ENCODE results near the gene KLF3.

Gene KLF3

GRCh38 chr4:38699112-38699511 lies 35.1 kb downstream of the KLF3 start:
- no peak for DNase-seq

GRCh38 chr4:38703635-38704034 lies 39.6 kb downstream of the KLF3 start:
- DNase-seq: no peak

DNA sequence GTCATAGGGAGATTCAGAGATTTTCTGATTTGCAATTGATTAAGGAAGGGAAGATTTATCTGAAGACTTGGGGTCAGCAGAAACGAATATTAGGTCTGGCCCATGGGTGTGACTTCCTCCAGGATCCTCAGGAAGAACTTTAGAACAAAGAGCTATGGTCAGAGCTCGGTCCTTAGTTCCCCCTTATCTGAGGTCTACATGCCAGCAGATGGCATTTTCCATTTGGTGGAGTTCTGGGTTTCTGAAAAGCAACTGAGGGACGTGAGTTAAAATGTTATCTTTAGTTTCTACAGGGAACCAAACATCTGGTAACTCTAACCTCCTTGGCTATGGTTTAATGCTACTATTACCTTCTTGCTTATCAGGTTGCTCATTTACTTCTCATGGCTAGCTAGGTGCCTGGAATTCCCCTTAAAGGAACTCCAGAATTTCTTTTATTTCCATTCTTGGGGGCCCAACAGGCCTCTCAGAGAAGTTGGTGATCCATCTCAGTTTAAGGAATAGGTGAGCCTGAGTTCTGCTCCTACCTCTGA lies 40.7 kb downstream of the KLF3 start:
- DNase-seq: no peak

GRCh38 chr4:38706301-38706700 lies 42.3 kb downstream of the KLF3 start:
- no peak for DNase-seq

GRCh38 chr4:38710053-38710452 lies 46.1 kb downstream of the KLF3 start:
- DNase-seq: no peak

- DNase-seq: no peak
Observed at GRCh38 chr4:38711066-38711465, 47.1 kb downstream of the KLF3 start.

GRCh38 chr4:38715050-38715449 lies 51.1 kb downstream of the KLF3 start:
- no peak for DNase-seq

- DNase-seq: no peak
Observed at GRCh38 chr4:38716256-38716655, 52.3 kb downstream of the KLF3 start.

GRCh38 chr4:38717604-38718003 lies 53.6 kb downstream of the KLF3 start:
- DNase-seq: no peak

DNA sequence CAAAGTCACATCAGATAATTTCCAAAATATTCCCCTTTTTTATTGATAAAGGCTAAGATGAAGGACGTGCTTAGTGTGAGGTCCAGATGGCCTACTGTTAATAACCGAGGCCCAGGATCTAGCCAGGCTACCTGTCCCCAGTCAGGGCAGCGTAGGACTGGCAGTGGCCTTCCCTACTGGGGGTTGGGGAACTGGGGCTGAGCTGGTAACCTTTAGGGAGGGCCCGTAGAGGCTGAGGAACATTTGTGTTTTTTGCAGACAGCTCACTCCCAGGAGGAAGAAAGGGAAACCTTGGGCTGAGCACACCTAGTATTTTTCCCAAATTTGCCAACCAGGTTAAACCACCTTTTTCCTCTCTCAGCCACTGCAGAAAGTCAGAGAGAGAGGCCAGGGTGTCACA lies 59.1 kb downstream of the KLF3 start:
- no peak for DNase-seq

- DNase-seq: no peak
Observed at GRCh38 chr4:38723726-38724474, 59.9 kb downstream of the KLF3 start.

DNA sequence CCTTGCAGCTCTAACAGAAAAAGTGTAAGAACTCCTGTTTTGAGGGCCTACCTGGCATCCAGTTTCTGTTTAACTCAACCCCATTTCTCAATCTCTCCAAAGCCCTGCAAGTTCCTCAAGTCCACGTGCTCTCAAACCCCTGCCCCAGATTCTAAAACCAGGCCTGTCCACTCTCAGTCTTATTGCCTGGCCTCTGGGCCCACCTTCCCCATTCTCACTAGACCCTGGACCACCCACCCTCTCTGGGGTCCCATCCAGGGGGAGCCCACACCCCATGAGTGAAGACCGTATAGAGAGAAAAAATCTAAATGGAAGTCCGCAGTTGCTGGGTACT lies 60.4 kb downstream of the KLF3 start:
- DNase-seq: no peak

DNA sequence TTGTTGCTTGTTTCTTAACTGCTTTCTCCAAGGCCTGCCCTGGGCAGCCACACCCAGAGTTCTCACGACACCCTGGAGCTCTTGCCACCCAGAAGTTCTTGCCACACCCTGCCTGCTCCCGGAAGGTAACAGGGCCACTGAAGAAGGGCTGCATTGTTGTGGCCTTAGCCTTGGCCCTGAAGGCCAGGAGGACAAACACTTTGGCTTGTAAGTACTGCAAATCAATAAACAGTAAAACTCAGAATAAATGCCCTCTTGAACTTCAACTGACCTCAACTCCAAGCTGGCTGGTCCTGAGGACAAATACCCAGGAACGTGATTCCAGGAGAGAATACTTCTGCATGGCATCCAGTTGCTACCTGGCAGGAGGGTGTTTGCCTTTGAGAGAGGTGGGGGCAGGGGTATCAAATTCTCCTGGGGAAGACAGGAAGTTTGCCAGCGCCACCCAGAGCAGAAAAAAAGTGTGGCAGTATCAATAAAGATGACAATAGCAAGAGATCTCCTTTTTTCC lies 64.7 kb downstream of the KLF3 start:
- no peak for DNase-seq

GRCh38 chr4:38730493-38730829 lies 66.5 kb downstream of the KLF3 start:
- DNase-seq: no peak

GRCh38 chr4:38730830-38731646 lies 67.0 kb downstream of the KLF3 start:
- DNase-seq: peak; percentile 47

DNA sequence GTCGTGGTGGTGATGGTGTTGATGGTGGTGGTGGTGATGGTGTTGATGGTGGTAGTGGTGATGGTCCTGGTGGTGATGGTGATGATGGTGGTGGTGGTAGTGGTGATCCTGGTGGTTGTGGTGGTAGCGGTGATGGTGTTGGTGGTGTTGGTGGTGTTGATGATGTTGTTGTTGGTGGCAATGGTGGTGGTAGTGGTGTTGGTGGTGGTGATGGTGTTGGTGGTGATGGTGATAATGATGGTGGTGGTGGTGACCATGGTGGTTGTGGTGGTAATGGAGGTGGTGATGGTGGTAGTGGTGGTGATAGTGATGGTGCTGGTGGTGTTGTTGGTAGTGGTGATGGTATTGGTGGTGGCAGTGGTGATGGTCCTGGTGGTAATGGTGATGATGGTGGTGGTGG lies 69.7 kb downstream of the KLF3 start:
- no peak for DNase-seq

GRCh38 chr4:38734446-38734845 lies 70.4 kb downstream of the KLF3 start:
- no peak for DNase-seq

- DNase-seq: no peak
Observed at GRCh38 chr4:38734911-38735310, 70.9 kb downstream of the KLF3 start.

DNA sequence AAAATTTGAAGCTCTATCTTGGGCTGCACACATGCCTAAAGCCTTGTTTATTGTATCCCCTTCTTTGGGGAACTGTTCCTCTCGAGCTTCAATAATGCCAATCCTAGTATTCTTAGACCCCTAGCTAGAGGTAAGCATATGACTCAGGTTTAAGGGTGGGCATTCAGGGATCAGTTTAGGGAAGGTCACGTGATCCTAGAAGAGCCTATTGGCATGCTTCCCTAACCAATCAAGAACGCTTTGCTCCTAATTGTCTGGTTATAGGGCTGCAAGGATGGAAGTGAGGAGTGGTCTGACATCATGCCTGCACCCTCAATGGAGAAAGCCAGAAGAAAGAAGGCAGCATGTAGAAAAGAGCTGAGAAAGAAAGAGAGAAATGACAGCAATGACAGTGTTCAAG lies 71.9 kb downstream of the KLF3 start:
- DNase-seq: no peak

DNA sequence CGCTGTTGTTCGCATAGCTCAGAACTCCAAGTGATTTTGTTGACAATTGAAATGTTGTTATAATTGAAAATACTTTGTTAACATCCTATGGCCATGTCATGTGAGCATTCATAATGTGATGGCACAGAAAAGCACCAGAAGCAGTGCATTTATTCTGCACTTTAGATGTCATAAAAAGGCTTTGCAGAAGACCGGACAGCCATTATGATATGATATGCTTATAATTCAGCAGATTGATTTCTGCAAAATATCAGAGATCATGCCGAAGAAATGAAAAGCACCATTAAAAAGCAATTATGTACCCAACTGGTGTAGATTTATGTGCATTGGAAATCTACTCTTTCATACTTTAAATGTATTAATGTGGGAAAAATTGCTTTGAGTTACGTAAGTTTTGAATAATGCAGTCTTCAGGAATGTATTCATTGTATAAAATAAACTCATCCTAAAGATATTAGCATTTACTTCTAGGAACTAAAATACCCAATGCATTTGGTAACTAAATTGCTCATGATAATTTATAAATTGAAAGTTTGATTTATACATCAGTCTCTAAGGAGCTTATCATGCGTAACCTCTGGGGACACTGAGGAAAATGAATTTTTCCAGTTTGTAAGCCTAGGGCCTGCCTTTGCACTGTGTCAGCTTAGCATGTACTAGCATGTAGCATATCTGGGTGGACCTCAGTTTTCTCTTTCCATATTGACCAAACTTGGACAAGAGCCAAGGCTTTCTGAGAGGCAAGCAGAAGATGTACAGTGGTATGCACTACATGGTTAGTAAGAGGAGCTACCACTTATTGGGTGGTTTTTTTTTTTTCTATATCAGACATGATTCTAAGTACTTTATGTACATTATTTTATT lies 75.2 kb downstream of the KLF3 start:
- DNase-seq: no peak

DNA sequence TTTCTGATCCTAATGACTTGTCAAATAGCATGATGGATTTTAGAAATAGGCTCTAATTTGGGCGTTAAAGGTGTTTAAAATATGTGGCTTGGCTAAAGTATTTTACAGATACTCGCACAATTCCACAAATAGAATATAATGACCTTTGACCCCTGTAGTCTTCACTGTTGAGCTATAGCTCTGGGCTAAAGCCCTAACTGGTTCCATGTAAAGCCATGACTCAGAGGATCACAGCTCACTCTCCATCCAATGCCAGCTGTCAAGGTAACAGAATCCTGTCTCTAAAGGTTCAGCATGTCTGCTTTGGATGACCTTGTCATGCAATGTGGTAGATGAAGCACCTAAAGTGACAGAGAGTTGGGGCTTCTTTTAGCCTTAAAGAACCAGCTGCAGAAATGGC lies 76.3 kb downstream of the KLF3 start:
- no peak for DNase-seq

DNA sequence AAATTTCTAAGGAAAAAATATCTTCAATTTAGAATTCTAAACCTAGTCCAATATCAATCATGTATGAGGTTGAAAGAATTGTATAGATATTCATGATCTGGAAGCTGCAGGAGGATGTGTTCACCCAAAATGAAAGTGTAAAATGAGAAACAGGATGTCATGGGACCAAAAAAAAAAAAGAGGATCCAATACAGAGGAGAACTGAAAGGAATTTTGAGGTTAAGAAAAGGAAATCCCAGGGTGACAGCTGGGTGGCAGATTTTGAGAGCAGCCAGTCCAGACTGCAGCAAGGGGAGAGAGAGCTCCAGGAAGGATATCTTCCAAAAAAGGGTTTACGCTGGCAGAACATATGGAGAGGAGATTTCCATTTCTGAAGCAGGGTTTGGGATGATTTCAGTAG lies 79.9 kb downstream of the KLF3 start:
- DNase-seq: no peak

DNA sequence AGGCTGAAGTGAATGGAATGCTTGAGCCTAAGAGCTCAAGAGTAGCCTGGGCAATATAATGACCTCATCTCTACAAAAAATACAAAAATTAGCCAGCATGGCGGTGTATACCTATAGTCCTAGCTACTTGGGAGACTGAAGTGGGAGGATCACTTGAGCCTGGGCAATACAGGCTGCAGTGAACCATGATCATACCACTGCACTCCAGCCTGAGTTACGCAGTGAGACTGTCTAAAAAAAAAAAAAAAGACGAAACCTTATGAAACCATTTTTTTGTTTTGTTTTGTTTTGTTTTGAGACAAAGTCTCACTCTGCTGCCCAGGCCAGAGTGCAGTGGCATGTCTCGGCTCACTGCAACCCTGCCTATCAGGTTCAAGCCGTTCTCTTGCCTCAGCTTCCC lies 81.9 kb downstream of the KLF3 start:
- no peak for DNase-seq
